Dendritic cell treated with granulocyte-macrophage colony-stimulating factor and Interleukin-4, amounts not matched to agents 40 ng/mL and 50 ng/mL, for 4 days (primary cell): Measurements from ENCODE around the gene TMEM45A.
"Not testable (repeated sequence)": the region's sequence is repeated elsewhere in the genome, so short reads cannot be mapped to it uniquely, and the experiment has no call there.

Source experiments
- H3K27ac Mint-ChIP-seq: one replicate; pipeline ENCODE4 v1.8.0; 2022; ENCODE audit warnings: mild to moderate bottlenecking, mixed read lengths
- H3K27me3 Mint-ChIP-seq: one replicate; pipeline ENCODE4 v1.8.0; 2022; ENCODE audit warnings: mild to moderate bottlenecking, mixed read lengths
- H3K36me3 Mint-ChIP-seq: one replicate; pipeline ENCODE4 v1.8.0; 2022; ENCODE audit warnings: low read depth, mixed read lengths
- H3K4me1 Mint-ChIP-seq: one replicate; pipeline ENCODE4 v1.8.0; 2022; ENCODE audit warnings: low read depth, mixed read lengths
- H3K4me3 Mint-ChIP-seq: one replicate; pipeline ENCODE4 v1.8.0; 2022; ENCODE audit warnings: mild to moderate bottlenecking, moderate library complexity, mixed read lengths
- H3K9me3 Mint-ChIP-seq: one replicate; pipeline ENCODE4 v1.8.0; 2022; ENCODE audit warnings: mixed read lengths
- intact Hi-C: fragments of 100-400 bp; cut with micrococcal nuclease; formaldehyde crosslinking; loops from one replicate; pipeline ENCODE4 v1.15.0; 2022

The TMEM45A gene

DNA sequence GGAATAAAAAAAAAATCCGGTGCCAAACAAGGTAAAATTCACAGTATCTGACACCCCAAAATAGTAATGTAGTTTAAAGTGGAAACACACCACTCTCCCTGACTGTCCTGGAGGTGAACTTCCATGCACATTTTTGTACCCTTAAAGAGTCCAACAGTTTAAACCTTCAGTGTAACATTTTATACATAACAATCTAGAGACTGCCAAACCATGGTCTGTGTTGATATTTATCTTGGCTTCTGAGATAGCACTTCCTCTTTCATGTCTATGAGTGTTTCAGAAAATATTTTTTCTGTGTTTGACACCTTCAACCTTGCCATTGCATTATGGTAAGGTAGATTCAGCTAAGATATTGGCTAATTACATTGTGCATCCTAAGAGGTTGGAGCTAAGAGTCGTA, 13.9 kb downstream of the TMEM45A start:
- Mint-ChIP-seq H3K36me3 (no peaks in the 10 kb centered on the region), H3K4me1 (peaks cover 20% of the 10 kb centered on the region), H3K4me3 (no peak overlapping the region), H3K27me3 (no peaks in the 10 kb centered on the region), H3K9me3 (peaks cover 9% of the 10 kb centered on the region), H3K27ac (no peak overlapping the region)
- intact Hi-C loops: no loop called here

DNA sequence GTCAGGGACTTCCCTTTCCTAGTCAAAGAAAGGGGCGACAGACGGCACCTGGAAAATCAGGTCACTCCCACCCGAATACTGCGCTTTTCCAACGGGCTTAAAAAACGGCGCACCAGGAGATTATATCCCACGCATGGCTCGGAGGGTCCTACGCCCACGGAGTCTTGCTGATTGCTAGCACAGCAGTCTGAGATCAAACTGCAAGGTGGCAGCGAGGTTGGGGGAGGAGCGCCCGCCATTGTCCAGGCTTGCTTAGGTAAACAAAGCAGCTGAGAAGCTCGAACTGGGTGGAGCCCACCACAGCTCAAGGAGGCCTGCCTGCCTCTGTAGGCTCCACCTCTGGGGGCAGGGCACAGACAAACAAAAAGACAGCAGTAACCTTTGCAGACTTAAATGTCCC, 17.4 kb downstream of the TMEM45A start:
- H3K4me1 Mint-ChIP-seq, H3K9me3 Mint-ChIP-seq, intact Hi-C loops, H3K27me3 Mint-ChIP-seq, H3K36me3 Mint-ChIP-seq, H3K27ac Mint-ChIP-seq, H3K4me3 Mint-ChIP-seq: not testable (repeated sequence)

DNA sequence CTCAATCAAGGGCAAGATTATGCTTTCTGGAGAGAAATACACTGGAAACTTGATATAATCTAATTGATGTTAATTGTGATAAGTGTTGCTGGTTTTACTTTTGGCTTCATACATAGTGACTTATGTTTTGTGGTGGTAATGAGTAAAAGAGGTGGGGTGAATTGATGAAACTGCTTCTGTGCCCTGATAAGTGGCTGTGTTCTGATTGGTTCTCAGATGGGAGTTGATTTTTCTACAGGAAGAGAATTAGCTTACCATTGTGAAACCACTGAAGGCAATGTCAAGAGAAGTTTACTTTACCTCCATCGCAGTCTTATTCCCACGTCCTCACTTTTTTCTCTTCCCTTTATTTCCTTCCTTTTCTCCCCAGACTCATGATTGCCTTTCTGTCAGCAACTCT, 23.8 kb downstream of the TMEM45A start:
- H3K4me1 Mint-ChIP-seq: peaks cover 27% of the 10 kb centered on the region
- H3K36me3 Mint-ChIP-seq: no peaks in the 10 kb centered on the region
- intact Hi-C loops: no loop called here
- no peak overlapping the region for H3K4me3 Mint-ChIP-seq
- no peaks in the 10 kb centered on the region for H3K27me3 Mint-ChIP-seq
- no peak overlapping the region for H3K27ac Mint-ChIP-seq
- no peaks in the 10 kb centered on the region for H3K9me3 Mint-ChIP-seq

DNA sequence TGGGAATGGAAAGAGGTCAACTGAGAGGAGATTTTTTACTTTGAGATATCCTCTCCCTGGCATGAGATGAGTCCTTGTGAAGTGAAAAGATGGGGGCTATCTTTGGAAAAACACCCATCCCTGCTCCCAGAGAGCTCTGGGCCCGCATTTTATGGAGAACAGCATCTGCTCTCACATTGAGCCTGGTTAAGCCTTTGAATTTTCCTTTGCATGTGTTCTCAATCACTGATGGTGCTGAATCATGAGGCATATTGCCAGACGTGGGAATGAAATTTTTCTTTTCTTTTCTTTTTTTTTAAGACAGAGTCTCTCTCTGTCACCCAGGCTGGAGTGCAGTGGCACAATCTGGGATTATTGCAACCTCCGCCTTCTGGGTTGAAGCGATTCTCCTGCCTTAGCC, 24.4 kb downstream of the TMEM45A start:
- Mint-ChIP-seq H3K9me3 (no peaks in the 10 kb centered on the region), H3K4me1 (peaks cover 33% of the 10 kb centered on the region), H3K4me3 (no peak overlapping the region), H3K27ac (no peak overlapping the region), H3K36me3 (no peaks in the 10 kb centered on the region), H3K27me3 (no peaks in the 10 kb centered on the region)
- intact Hi-C loops: no loop called here

DNA sequence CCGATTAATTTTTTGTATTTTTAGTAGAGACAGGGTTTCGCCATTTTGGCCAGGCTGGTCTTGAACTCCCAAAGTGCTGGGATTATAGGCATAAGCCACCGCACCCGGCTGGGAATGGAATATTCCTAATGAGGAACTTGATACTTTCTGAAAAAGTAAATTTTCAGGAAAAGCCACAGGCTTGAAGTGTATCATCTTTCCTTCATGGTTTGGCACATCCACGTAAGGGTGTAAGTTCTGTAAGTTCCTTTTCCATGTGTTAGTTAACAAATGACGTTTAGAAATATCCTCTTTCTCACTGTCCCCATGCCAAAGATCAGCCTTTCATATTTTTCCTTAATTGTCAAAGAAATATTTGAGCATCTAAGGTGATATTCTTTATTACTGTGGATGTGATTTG, 24.9 kb downstream of the TMEM45A start:
- no peak overlapping the region for H3K27ac Mint-ChIP-seq
- peaks cover 37% of the 10 kb centered on the region for H3K4me1 Mint-ChIP-seq
- intact Hi-C loops: no loop called here
- no peak overlapping the region for H3K4me3 Mint-ChIP-seq
- no peaks in the 10 kb centered on the region for H3K36me3 Mint-ChIP-seq
- H3K27me3 Mint-ChIP-seq: no peaks in the 10 kb centered on the region
- no peaks in the 10 kb centered on the region for H3K9me3 Mint-ChIP-seq

DNA sequence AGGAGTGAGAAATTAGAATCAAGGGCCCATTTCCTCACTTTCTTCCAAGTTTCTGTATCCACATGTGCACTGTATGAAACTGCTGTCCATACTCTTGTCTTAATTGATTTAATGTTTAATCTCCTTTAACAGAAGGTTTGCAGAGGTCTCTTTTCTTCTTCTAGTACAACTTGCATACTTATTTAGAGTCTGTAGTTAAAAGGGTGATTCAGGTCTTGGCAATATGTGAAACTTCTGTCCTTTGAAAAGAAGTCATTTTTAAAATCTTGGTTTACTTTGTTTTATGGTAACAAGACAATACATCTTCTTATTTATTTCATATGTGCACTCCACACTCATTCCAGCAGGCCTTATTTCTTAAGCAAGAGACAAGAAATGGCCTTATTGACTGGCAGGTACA, 25.8 kb downstream of the TMEM45A start:
- H3K27ac Mint-ChIP-seq: no peak overlapping the region
- intact Hi-C loops: no loop called here
- H3K4me3 Mint-ChIP-seq: no peak overlapping the region
- H3K27me3 Mint-ChIP-seq: no peaks in the 10 kb centered on the region
- H3K36me3 Mint-ChIP-seq: no peaks in the 10 kb centered on the region
- H3K9me3 Mint-ChIP-seq: no peaks in the 10 kb centered on the region
- peaks cover 41% of the 10 kb centered on the region for H3K4me1 Mint-ChIP-seq

DNA sequence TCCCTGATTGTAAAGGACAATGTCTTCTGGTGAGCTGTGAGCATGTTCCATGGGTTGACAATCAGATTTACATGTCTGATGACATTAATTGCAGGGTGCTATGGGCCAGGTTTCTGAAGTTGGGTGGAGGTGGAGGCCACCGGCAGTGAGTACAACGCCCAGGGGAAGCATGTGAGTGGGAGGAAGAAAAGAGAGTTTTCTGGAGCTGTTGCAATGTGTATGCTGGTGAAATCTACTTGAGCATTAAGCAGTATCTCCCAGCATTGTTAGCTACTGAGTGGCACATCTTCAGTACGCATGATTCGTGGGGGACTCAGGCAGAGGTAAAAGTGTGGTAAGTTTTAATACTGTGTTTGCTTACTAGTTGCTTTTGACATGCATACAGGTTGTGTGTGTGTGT, 26.6 kb downstream of the TMEM45A start:
- intact Hi-C loops: no loop called here
- no peaks in the 10 kb centered on the region for H3K9me3 Mint-ChIP-seq
- no peak overlapping the region for H3K4me3 Mint-ChIP-seq
- H3K27me3 Mint-ChIP-seq: no peaks in the 10 kb centered on the region
- peaks cover 41% of the 10 kb centered on the region for H3K4me1 Mint-ChIP-seq
- H3K27ac Mint-ChIP-seq: no peak overlapping the region
- no peaks in the 10 kb centered on the region for H3K36me3 Mint-ChIP-seq

DNA sequence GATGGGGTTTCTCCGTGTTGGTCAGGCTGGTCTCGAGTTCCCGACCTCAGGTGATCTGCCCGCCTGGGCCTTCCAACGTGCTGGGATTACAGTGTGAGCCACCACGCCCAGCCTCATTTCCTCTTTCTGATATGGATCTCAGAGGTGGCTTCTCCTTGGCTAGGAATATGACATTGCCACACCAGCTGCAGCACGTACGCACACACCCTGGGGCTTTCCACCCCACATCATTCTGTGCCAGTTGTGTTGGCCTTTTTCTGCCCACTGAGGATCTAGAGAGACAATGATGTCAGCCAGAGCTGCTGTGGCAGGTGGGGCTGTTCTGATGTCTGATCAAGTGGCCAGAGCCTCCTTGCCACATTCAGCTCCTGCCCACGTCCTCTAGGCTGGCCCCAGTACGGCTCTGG, 29.0 kb downstream of the TMEM45A start:
- Mint-ChIP-seq H3K9me3 (no peaks in the 10 kb centered on the region), H3K27ac (peak overlapping the region; percentile 62), H3K27me3 (no peaks in the 10 kb centered on the region), H3K4me3 (no peak overlapping the region), H3K4me1 (peaks cover 45% of the 10 kb centered on the region), H3K36me3 (no peaks in the 10 kb centered on the region)
- intact Hi-C loops: no loop called here

DNA sequence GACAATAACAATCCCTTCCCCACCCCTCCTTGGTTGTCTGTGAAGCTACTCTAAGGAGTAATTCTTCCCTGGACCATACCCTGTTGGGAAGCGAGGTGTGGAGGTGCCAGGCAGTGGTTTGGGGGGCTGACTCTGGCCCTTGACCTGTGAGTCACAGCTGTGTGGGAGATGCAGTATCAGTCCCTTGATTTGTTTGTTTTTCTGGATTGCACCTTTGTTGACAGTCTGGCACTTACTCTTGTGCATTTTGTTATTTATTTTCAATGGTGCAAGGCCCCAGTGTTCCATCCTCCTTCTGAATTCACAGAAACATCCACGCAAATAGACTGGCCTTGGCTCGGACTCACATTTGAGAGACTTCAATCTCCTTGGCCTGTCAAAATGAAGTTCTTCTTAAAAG, 29.7 kb downstream of the TMEM45A start:
- peak overlapping the region; percentile 62 for H3K27ac Mint-ChIP-seq
- no peaks in the 10 kb centered on the region for H3K36me3 Mint-ChIP-seq
- no peak overlapping the region for H3K4me3 Mint-ChIP-seq
- H3K9me3 Mint-ChIP-seq: no peaks in the 10 kb centered on the region
- peaks cover 46% of the 10 kb centered on the region for H3K4me1 Mint-ChIP-seq
- intact Hi-C loops: no loop called here
- H3K27me3 Mint-ChIP-seq: no peaks in the 10 kb centered on the region

DNA sequence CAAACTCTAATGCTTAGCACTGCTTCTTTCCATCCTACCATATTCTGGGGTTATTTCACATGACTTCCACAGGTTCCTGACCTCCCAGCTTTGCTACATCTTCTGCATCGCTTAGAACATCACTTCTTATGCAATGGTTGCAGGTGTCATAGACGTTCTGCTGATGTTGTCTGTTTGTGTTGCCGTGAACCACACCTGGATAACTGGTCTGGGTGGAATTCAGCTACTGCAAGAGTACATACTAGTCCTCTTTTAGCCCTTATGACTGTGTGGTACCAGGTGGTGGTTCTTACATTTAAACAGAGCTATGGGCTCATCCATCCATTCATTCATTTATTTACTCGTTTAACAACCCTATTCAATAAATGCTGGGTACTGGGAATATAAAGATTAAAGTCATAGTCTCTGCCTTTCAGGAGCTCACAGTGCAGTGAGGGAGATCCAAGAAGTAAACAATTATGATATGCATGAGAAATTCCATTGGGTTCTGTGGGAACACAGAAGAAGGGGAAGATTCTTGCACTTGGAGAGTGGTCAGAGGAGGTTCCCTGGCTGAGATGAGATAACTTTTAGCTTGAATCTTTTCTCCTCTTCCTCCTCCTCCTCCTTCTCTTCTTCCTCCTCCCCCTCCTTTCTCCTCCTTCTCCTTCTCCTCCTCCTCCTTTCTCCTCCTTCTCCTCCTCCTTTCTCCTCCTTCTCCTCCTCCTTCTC, 30.8 kb downstream of the TMEM45A start:
- intact Hi-C loops: no loop called here
- H3K9me3 Mint-ChIP-seq: no peaks in the 10 kb centered on the region
- no peak overlapping the region for H3K27ac Mint-ChIP-seq
- H3K4me3 Mint-ChIP-seq: no peak overlapping the region
- H3K36me3 Mint-ChIP-seq: no peaks in the 10 kb centered on the region
- no peaks in the 10 kb centered on the region for H3K27me3 Mint-ChIP-seq
- peaks cover 46% of the 10 kb centered on the region for H3K4me1 Mint-ChIP-seq

DNA sequence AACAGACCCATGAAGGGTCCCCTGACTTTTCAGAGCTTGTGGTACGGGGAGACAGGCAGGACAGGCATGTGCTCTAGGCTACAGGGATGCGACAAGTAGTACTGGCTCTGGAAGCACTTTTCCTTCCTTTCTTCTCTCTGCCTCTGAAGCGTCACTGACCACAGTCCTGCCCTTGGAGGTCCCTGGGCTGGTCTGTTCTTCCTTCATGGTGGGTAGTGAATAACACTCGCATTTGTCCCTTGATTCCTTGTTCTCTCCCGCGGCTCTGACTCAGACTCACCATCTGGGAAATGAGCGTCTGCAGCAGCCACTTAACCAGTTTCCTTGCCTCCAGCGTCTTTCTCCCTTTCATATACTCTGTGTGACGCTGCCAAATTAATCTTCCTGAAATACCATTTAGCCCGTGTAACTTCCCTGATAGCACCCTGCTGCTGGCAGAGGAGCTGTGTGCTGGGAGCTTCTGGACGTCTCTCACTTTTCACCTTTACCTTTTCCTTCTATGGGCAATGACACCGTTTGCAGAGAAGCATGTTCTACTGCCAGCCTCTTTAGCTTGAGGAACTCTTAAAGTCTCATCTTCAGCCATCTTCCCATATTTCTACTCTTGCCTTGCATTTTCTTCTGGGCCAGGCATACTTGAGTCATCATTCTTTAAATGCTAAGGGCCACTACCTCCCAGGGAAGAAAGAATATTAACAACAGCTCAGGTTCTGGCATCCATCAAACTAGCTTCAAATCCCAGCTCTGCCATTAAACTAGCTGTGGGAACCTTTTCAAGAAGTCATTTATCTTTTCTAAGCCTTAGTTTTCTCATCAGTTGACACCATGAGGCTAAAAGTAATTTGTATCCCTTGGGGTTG, 33.6 kb downstream of the TMEM45A start:
- Mint-ChIP-seq H3K27me3 (no peaks in the 10 kb centered on the region), H3K27ac (no peak overlapping the region), H3K36me3 (no peaks in the 10 kb centered on the region), H3K4me1 (peaks cover 28% of the 10 kb centered on the region), H3K4me3 (no peak overlapping the region), H3K9me3 (no peaks in the 10 kb centered on the region)
- intact Hi-C loops: no loop called here

DNA sequence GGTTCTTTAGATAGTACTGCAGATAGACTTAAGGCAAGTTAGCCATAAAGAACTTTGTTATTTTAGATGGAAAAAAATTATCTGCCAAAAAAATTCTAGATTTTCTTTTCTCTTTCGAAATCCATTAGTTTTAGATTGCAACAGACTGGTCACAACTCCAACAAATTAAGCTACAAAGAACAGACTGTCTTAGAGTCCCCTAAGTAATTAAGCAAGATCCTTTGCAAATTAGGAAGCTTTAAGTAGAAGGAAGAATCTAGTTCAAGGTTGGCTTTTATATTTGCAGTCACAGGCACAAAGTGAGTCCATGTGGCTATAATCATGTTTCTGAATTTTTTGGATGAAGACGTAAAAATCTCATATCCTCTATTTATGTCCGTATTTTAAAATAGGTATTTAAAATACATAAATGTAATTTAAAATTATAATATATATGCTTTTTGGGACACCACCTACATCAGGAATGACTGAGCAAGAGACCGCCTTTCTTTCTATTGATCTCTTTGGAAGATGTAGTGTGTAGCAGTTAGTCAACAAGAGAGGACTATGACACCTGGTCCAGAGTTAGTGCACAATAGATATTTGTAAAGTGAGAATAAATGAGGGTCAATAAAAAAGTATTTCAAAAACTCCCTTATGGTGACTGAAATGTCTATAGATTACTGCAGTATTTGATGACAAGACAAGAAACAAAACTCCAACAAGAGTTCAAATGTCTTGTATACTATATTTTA, 34.4 kb downstream of the TMEM45A start:
- Mint-ChIP-seq H3K27ac (no peak overlapping the region), H3K9me3 (no peaks in the 10 kb centered on the region)
- intact Hi-C loops: no loop called here

DNA sequence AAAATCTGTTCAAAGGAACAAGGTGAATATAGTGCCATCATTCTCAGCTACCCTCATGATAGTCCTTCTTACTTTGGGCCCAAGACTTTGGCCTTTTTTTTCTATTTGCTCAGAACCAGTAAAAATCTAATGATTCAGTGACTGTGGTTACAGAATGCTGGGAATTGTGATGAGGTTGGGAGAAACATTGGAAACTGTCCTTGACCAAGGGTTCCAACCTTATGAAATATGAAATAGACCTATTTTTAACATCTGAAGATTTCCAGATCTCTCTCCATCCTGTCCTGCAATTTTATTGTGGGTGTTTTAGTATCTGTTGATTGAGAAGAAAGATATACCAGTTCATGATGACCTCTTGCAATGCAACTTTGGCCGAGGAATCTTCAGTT, 34.9 kb downstream of the TMEM45A start:
- H3K36me3 Mint-ChIP-seq: no peaks in the 10 kb centered on the region
- peaks cover 14% of the 10 kb centered on the region for H3K4me1 Mint-ChIP-seq
- H3K4me3 Mint-ChIP-seq: no peak overlapping the region
- H3K27me3 Mint-ChIP-seq: no peaks in the 10 kb centered on the region
- intact Hi-C loops: no loop called here
- H3K27ac Mint-ChIP-seq: no peak overlapping the region
- no peaks in the 10 kb centered on the region for H3K9me3 Mint-ChIP-seq

More for the DNA sequence above, 34.4 kb downstream of the TMEM45A start:
- no peak overlapping the region for H3K4me3 Mint-ChIP-seq
- H3K4me1 Mint-ChIP-seq: peaks cover 20% of the 10 kb centered on the region
- no peaks in the 10 kb centered on the region for H3K36me3 Mint-ChIP-seq
- H3K27me3 Mint-ChIP-seq: no peaks in the 10 kb centered on the region

DNA sequence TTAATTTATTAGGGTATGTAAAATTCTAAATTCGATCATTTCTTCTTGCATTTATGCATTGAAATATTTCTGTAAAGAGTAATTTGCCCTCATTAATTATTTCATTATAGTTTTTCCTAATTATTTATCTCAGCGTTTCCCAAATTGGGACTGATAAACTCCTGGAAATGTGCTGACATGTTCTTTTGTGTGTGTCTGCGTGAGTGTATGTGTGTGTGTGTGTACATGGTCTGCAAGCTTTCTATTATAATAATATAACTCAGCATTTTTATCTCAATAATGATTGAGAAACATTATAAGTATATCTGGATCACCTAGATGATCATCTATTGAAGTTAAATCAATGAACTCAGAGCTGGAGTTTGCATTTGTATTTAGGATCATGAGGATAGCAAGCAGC, 38.7 kb downstream of the TMEM45A start:
- no peak overlapping the region for H3K27ac Mint-ChIP-seq
- H3K36me3 Mint-ChIP-seq: no peaks in the 10 kb centered on the region
- peaks cover 8% of the 10 kb centered on the region for H3K4me1 Mint-ChIP-seq
- H3K9me3 Mint-ChIP-seq: no peaks in the 10 kb centered on the region
- no peaks in the 10 kb centered on the region for H3K27me3 Mint-ChIP-seq
- no peak overlapping the region for H3K4me3 Mint-ChIP-seq
- intact Hi-C loops: no loop called here
